Transverse colon (tissue), 4 donors: ENCODE measurements around the gene CLEC5A.

Experiments used
- CTCF ChIP-seq, 5 experiments: fragments of 200-600 bp in 3 of 5; fragments of 450-650 bp in 2 of 5; sonication (generic) in 3 of 5; IDR thresholded peaks; 1 replicate in 2 of 5; 2 replicates in 3 of 5; pipeline ENCODE4 v1.5.1; 2016 to 2017; ENCODE audit warnings: antibody characterized with exemption in 5 of 5, inconsistent platforms in 3 of 5, mild to moderate bottlenecking in 2 of 5, moderate library complexity in 1 of 5
- EP300 ChIP-seq: sonication (generic); formaldehyde crosslinking; IDR thresholded peaks from one replicate; pipeline ENCODE4 v1.6.1; 2017; ENCODE audit warnings: antibody characterized with exemption, low read depth
- POLR2A ChIP-seq: fragments of 450-650 bp; IDR thresholded peaks from one replicate; pipeline ENCODE4 v1.6.1; 2016; ENCODE audit warnings: antibody characterized with exemption, mild to moderate bottlenecking, moderate library complexity
- POLR2AphosphoS5 ChIP-seq, 3 donors: sonication (generic); formaldehyde crosslinking; IDR thresholded peaks; one replicate each; pipeline ENCODE4 v1.6.1; 2016; ENCODE audit warnings: antibody characterized with exemption in 3 of 3

GRCh38 chr7:141990011-141990725 is 43.4 kb upstream of the CLEC5A start:
- TF ChIP-seq CTCF (IDR thresholded peaks at IDR 0.05) (no peak), EP300 (no peak), POLR2A (no peak), POLR2AphosphoS5 (IDR thresholded peaks at IDR 0.05) (no peak)
